NK-92 (cell line): Measurements from ENCODE around the gene SEC14L1.
"Not testable (repeated sequence)": the region's sequence is repeated elsewhere in the genome, so short reads cannot be mapped to it uniquely, and the experiment has no call there.

Experiments
- DNase-seq: peaks from one replicate; lab custom pipeline; 2025; ENCODE audit not compliant: unreplicated experiment; lab: John Stamatoyannopoulos, UW

Gene SEC14L1

GRCh38 chr17:77115947-77116346 lies 24.8 kb upstream of the SEC14L1 start:
- no peak for DNase-seq

- no peak for DNase-seq
These were observed 24.4 kb upstream of the SEC14L1 start for GRCh38 chr17:77116371-77116860.

GRCh38 chr17:77117415-77117814 lies 23.4 kb upstream of the SEC14L1 start:
- no peak for DNase-seq

- no peak for DNase-seq
These were observed 22.4 kb upstream of the SEC14L1 start for GRCh38 chr17:77118251-77118928.

- no peak for DNase-seq
These were observed 21.0 kb upstream of the SEC14L1 start for GRCh38 chr17:77119668-77120301.

- no peak for DNase-seq
These were observed 19.9 kb upstream of the SEC14L1 start for GRCh38 chr17:77120868-77121267.

- no peak for DNase-seq
These were observed 16.4 kb upstream of the SEC14L1 start for GRCh38 chr17:77124192-77124889.

GRCh38 chr17:77125432-77125901 lies 15.3 kb upstream of the SEC14L1 start:
- no peak for DNase-seq

- DNase-seq = no peak
These were observed 14.2 kb upstream of the SEC14L1 start for GRCh38 chr17:77126519-77126918.

GRCh38 chr17:77127735-77128361 lies 12.9 kb upstream of the SEC14L1 start:
- no peak for DNase-seq

- no peak for DNase-seq
These were observed 11.7 kb upstream of the SEC14L1 start for GRCh38 chr17:77128896-77129567.

GRCh38 chr17:77129568-77130301 lies 11.0 kb upstream of the SEC14L1 start:
- no peak for DNase-seq

- no peak for DNase-seq
These were observed 10.2 kb upstream of the SEC14L1 start for GRCh38 chr17:77130525-77130924.

- DNase-seq = no peak
These were observed 8.9 kb upstream of the SEC14L1 start for GRCh38 chr17:77131904-77132303.

- DNase-seq = no peak
These were observed 8.2 kb upstream of the SEC14L1 start for GRCh38 chr17:77132411-77133086.

- no peak for DNase-seq
These were observed 7.6 kb upstream of the SEC14L1 start for GRCh38 chr17:77133087-77133638.

- DNase-seq = no peak
These were observed 4.4 kb upstream of the SEC14L1 start for GRCh38 chr17:77136420-77136767.

GRCh38 chr17:77137111-77137510 lies 3.7 kb upstream of the SEC14L1 start:
- DNase-seq = no peak

GRCh38 chr17:77137886-77138285 lies 2.9 kb upstream of the SEC14L1 start:
- DNase-seq = not testable (repeated sequence)
